ENCODE data around the gene GOLGA7B.

- TF ChIP-seq POLR2AphosphoS5 (IDR thresholded peaks at IDR 0.05; ENCODE audit: control insufficient read depth, insufficient read depth, low read depth, low read length): no peak
- TF ChIP-seq YBX1 (IDR thresholded peaks at IDR 0.05): no peak
- no peak for TF ChIP-seq BRCA1 (IDR thresholded peaks at IDR 0.05)
- no peak for TF ChIP-seq BRCA1 (CRISPR knock-in tag; IDR thresholded peaks at IDR 0.05)
These were observed 32.8 kb downstream of the GOLGA7B start for GRCh38 chr10:97882142-97883091.

Measured in K562 (cell line).